WTC11 (cell line): ENCODE measurements around the gene PSMA4. TPM values are rescaled to one million over a fixed set of nuclear protein-coding genes. Genes with fewer than 3 reads are reported as not detected.
A peak's percentile ranks its signal among the peaks of the same experiment; 100 is the strongest.

Experiments used
- ATAC-seq: fragments of 200-7000 bp; cut with Tn5 transposase; 2 replicates; pipeline ENCODE4 v1.10.0; 2021; ENCODE audit warnings: mild to moderate bottlenecking, moderate library complexity
- Bru-seq: library from RNA; stranded (reverse); fragments of 400-500 nt; gene quantifications from one replicate; lab custom pipeline; 2021; lab: Mats Ljungman, UMichigan
- CTCF ChIA-PET: fragments of 300-600 bp; sonication (Branson Sonifier 250); formaldehyde crosslinking; loops from one replicate; lab custom pipeline; 2021; ENCODE audit warnings: antibody characterized with exemption; lab: Charles Lee
- POLR2A ChIA-PET: fragments of 350-600 bp; sonication (Branson Sonifier 250); formaldehyde crosslinking; loops from one replicate; lab custom pipeline; 2021; ENCODE audit warnings: antibody characterized with exemption; lab: Charles Lee
- DNase-seq: peaks from one replicate; pipeline ENCODE4 v3.0.0; 2021; ENCODE audit warnings: low spot score
- H3K27ac Mint-ChIP-seq: 2 replicates; pipeline ENCODE4 v1.8.0; 2021; ENCODE audit warnings: mixed read lengths
- H3K27me3 Mint-ChIP-seq: 2 replicates; pipeline ENCODE4 v1.8.0; 2021; ENCODE audit warnings: low read depth, mild to moderate bottlenecking, moderate library complexity, mixed read lengths
- H3K36me3 Mint-ChIP-seq: 2 replicates; pipeline ENCODE4 v1.8.0; 2021; ENCODE audit warnings: mixed read lengths
- H3K4me1 Mint-ChIP-seq: 2 replicates; pipeline ENCODE4 v1.8.0; 2022; ENCODE audit warnings: mixed read lengths
- H3K4me3 Mint-ChIP-seq: 2 replicates; pipeline ENCODE4 v1.8.0; 2021; ENCODE audit warnings: mild to moderate bottlenecking, moderate library complexity, mixed read lengths
- H3K9me3 Mint-ChIP-seq: 2 replicates; pipeline ENCODE4 v1.8.0; 2021; ENCODE audit warnings: mixed read lengths
- ARID4B ChIP-seq: sonication (generic); formaldehyde crosslinking; IDR thresholded peaks from 2 replicates; pipeline ENCODE4 v1.8.0; 2023; ENCODE audit warnings: missing genetic modification reagents, mild to moderate bottlenecking, borderline replicate concordance
- CBFB ChIP-seq: sonication (generic); formaldehyde crosslinking; IDR thresholded peaks from 2 replicates; pipeline ENCODE4 v1.8.1; 2022; ENCODE audit warnings: mild to moderate bottlenecking, low read depth, missing genetic modification reagents
- CREB1 ChIP-seq: sonication (generic); formaldehyde crosslinking; IDR thresholded peaks from 2 replicates; pipeline ENCODE4 v1.8.0; 2023; ENCODE audit warnings: mild to moderate bottlenecking, missing genetic modification reagents
- ESRRA ChIP-seq: sonication (generic); formaldehyde crosslinking; IDR thresholded peaks from 2 replicates; pipeline ENCODE4 v1.8.1; 2022; ENCODE audit warnings: mild to moderate bottlenecking, missing genetic modification reagents, borderline replicate concordance
- ETV6 ChIP-seq: sonication (generic); formaldehyde crosslinking; IDR thresholded peaks from 2 replicates; pipeline ENCODE4 v1.8.1; 2022; ENCODE audit warnings: mild to moderate bottlenecking, missing genetic modification reagents
- FOXK1 ChIP-seq: sonication (generic); formaldehyde crosslinking; IDR thresholded peaks from 2 replicates; pipeline ENCODE4 v1.8.0; 2022; ENCODE audit warnings: mild to moderate bottlenecking, moderate library complexity, missing genetic modification reagents
- HMGA2 ChIP-seq: fragments of 250-450 bp; sonication (Bioruptor Pico); IDR thresholded peaks from 2 replicates; pipeline ENCODE4 v1.4.0; 2021; ENCODE audit warnings: mild to moderate bottlenecking, moderate library complexity
- IRF2 ChIP-seq: sonication (generic); formaldehyde crosslinking; IDR thresholded peaks from 2 replicates; pipeline ENCODE4 v1.8.0; 2022; ENCODE audit warnings: low read depth, missing genetic modification reagents, borderline replicate concordance
- JUN ChIP-seq: sonication (generic); formaldehyde crosslinking; IDR thresholded peaks from 2 replicates; pipeline ENCODE4 v1.8.0; 2023; ENCODE audit warnings: mild to moderate bottlenecking, missing genetic modification reagents
- KAT7 ChIP-seq: sonication (generic); formaldehyde crosslinking; IDR thresholded peaks from 2 replicates; pipeline ENCODE4 v1.8.1; 2023; ENCODE audit warnings: missing genetic modification reagents, mild to moderate bottlenecking, borderline replicate concordance
- MAX ChIP-seq: sonication (generic); formaldehyde crosslinking; IDR thresholded peaks from 2 replicates; pipeline ENCODE4 v1.8.0; 2022; ENCODE audit warnings: mild to moderate bottlenecking, missing genetic modification reagents
- MLX ChIP-seq: sonication (generic); formaldehyde crosslinking; IDR thresholded peaks from 2 replicates; pipeline ENCODE4 v1.8.1; 2023; ENCODE audit warnings: mild to moderate bottlenecking, missing genetic modification reagents, moderate library complexity
- NFATC4 ChIP-seq: fragments of 250-450 bp; sonication (Bioruptor Pico); IDR thresholded peaks from 2 replicates; pipeline ENCODE4 v1.9.0; 2021; ENCODE audit warnings: mild to moderate bottlenecking
- NFE2L1 ChIP-seq: sonication (generic); formaldehyde crosslinking; IDR thresholded peaks from 2 replicates; pipeline ENCODE4 v1.8.1; 2023; ENCODE audit warnings: missing genetic modification reagents
- RELA ChIP-seq: sonication (generic); formaldehyde crosslinking; IDR thresholded peaks from 2 replicates; pipeline ENCODE4 v1.8.1; 2022; ENCODE audit warnings: missing genetic modification reagents, mild to moderate bottlenecking, borderline replicate concordance
- RORB ChIP-seq: fragments of 250-450 bp; sonication (Bioruptor Pico); IDR thresholded peaks from 2 replicates; pipeline ENCODE4 v1.9.0; 2021; ENCODE audit warnings: mild to moderate bottlenecking
- TEAD1 ChIP-seq: sonication (generic); formaldehyde crosslinking; IDR thresholded peaks from 2 replicates; pipeline ENCODE4 v1.8.0; 2022; ENCODE audit warnings: mild to moderate bottlenecking, missing genetic modification reagents
- TEAD4 ChIP-seq: sonication (generic); formaldehyde crosslinking; IDR thresholded peaks from 2 replicates; pipeline ENCODE4 v1.8.0; 2022; ENCODE audit warnings: mild to moderate bottlenecking, missing genetic modification reagents
- TP53 ChIP-seq: sonication (generic); formaldehyde crosslinking; IDR thresholded peaks from 2 replicates; pipeline ENCODE4 v1.8.1; 2023; ENCODE audit warnings: mild to moderate bottlenecking, missing genetic modification reagents
- USF2 ChIP-seq: sonication (generic); formaldehyde crosslinking; IDR thresholded peaks from 2 replicates; pipeline ENCODE4 v1.8.1; 2023; ENCODE audit warnings: mild to moderate bottlenecking, missing genetic modification reagents, moderate library complexity
- ZNF121 ChIP-seq: sonication (generic); formaldehyde crosslinking; IDR thresholded peaks from 2 replicates; pipeline ENCODE4 v1.8.0; 2023; ENCODE audit warnings: missing genetic modification reagents
- ZNF281 ChIP-seq: sonication (generic); formaldehyde crosslinking; IDR thresholded peaks from 2 replicates; pipeline ENCODE4 v1.8.0; 2023; ENCODE audit warnings: mild to moderate bottlenecking, missing genetic modification reagents
- ZNF425 ChIP-seq: fragments of 250-450 bp; sonication (Bioruptor Pico); conservative IDR thresholded peaks from 2 replicates; pipeline ENCODE4 v1.9.0; 2021; ENCODE audit warnings: mild to moderate bottlenecking
- long read RNA-seq, 3 experiments: library from RNA in 1 of 3; library from capped mRNA in 1 of 3; library from polyadenylated mRNA in 1 of 3; unstranded in 2 of 3; stranded (forward) in 1 of 3; transcript quantifications; one replicate each; pipeline ENCODE4 v2.0.0, GENCODE V29; 2021
- total RNA-seq: library from RNA; stranded (reverse); gene quantifications from 3 replicates; pipeline ENCODE4 v1.2.3, GENCODE V29; 2021

The PSMA4 gene
- total RNA-seq (268 to 281 TPM (median 269 TPM) in 3 replicates), Bru-seq, nascent RNA (percentile 94 among the genes with signal in this experiment)
- long read RNA-seq, experiment 1, full-length matches to known transcripts = 663 of 689 reads
- long read RNA-seq, experiment 1, partial matches to known transcripts = 10 of 689 reads
- long read RNA-seq, experiment 1, other reads (novel, unspliced or antisense) = 16 of 689 reads
- long read RNA-seq, experiment 2, full-length matches to known transcripts = 221 of 353 reads
- long read RNA-seq, experiment 2, partial matches to known transcripts = 72 of 353 reads
- long read RNA-seq, experiment 2, other reads (novel, unspliced or antisense) = 60 of 353 reads
- long read RNA-seq, experiment 3, full-length matches to known transcripts = 974 of 1,044 reads
- long read RNA-seq, experiment 3, partial matches to known transcripts = 26 of 1,044 reads
- long read RNA-seq, experiment 3, other reads (novel, unspliced or antisense) = 44 of 1,044 reads

GRCh38 chr15:78540141-78540870 is at the start of gene PSMA4:
PSMA4 (plus strand) TSS chr15:78540444; CDS start chr15:78541928, 1,484 bp downstream.
- TF ChIP-seq ETV6 = peak; percentile 81
- TF ChIP-seq IRF2 (CRISPR knock-in tag) = no peak
- no peak for TF ChIP-seq CREB1
- TF ChIP-seq TEAD1 = no peak
- peak; percentile 52; the same call in 1 of the 2 replicates for TF ChIP-seq RELA (CRISPR knock-in tag)
- TF ChIP-seq USF2 = peak; percentile 41
- peak; percentile 36; the same call in 1 of the 2 replicates for TF ChIP-seq TP53
- peak; percentile 78; the same call in 1 of the 2 replicates for TF ChIP-seq ESRRA (CRISPR knock-in tag)
- TF ChIP-seq FOXK1 = peak; percentile 74
- TF ChIP-seq MAX = peak; percentile 62; the same call in 1 of the 2 replicates
- TF ChIP-seq HMGA2 (CRISPR knock-in tag) = 0 out of 2 replicates have a peak, but pooled peaks have one; percentile 7
- 0 out of 2 replicates have a peak, but pooled peaks have one; percentile 77 for TF ChIP-seq KAT7 (CRISPR knock-in tag)
- TF ChIP-seq NFE2L1 (CRISPR knock-in tag) = peak; percentile 70; the same call in 1 of the 2 replicates
- ATAC-seq (peak; percentile 85), DNase-seq (peak; percentile 90)
- H3K36me3 Mint-ChIP-seq = peaks cover 28% of the 10 kb centered on the region
- peak within 1 kb of the TSS; percentile 96 for H3K4me3 Mint-ChIP-seq
- no peaks in the 10 kb centered on the region for H3K27me3 Mint-ChIP-seq
- POLR2A ChIA-PET = interaction anchor here (0.8 to 3.4 kb wide), 2 partner anchors 25 to 272 kb away, joined by 4 to 35 read pairs; partner anchors contain the start of gene CHRNA5
- CTCF ChIA-PET = interaction anchor here (0.6 to 2.1 kb wide), 8 partner anchors 25 to 722 kb away, joined by 3 to 10 read pairs (median 3); partner anchors contain the start of gene CHRNA5
- H3K4me1 Mint-ChIP-seq = peaks cover 11% of the 10 kb centered on the region
- H3K27ac Mint-ChIP-seq = peak within 1 kb of the TSS; percentile 96
- H3K9me3 Mint-ChIP-seq = no peaks in the 10 kb centered on the region

GRCh38 chr15:78492872-78493271 is 47.4 kb upstream of the PSMA4 start:
- no peak overlapping the region for H3K4me3 Mint-ChIP-seq
- no peaks in the 10 kb centered on the region for H3K27me3 Mint-ChIP-seq
- CTCF ChIA-PET = no interaction called here
- POLR2A ChIA-PET = no interaction called here
- H3K9me3 Mint-ChIP-seq = no peaks in the 10 kb centered on the region
- H3K27ac Mint-ChIP-seq = no peak overlapping the region
- no peak for ATAC-seq
- H3K4me1 Mint-ChIP-seq = no peaks in the 10 kb centered on the region
- DNase-seq = no peak
- peaks cover 62% of the 10 kb centered on the region for H3K36me3 Mint-ChIP-seq
- TF ChIP-seq CBFB (CRISPR knock-in tag) (no peak), JUN (CRISPR knock-in tag) (no peak), ZNF425 (no peak), RORB (CRISPR knock-in tag) (no peak), CREB1 (no peak), ZNF281 (CRISPR knock-in tag) (no peak), TEAD4 (no peak), FOXK1 (no peak), ARID4B (no peak), NFATC4 (CRISPR knock-in tag) (no peak), ZNF121 (CRISPR knock-in tag) (no peak), MLX (CRISPR knock-in tag) (no peak)
